SIG-M5 treated with dmso at 0.1 percent for 504 hours (cell line): Measurements from ENCODE around the gene CYP11A1.
"Not testable (repeated sequence)": the region's sequence is repeated elsewhere in the genome, so short reads cannot be mapped to it uniquely, and the experiment has no call there.

Experiments used
- DNase-seq: peaks from one replicate; lab custom pipeline; 2025; ENCODE audit not compliant: unreplicated experiment; lab: John Stamatoyannopoulos, UW

Gene CYP11A1

DNA sequence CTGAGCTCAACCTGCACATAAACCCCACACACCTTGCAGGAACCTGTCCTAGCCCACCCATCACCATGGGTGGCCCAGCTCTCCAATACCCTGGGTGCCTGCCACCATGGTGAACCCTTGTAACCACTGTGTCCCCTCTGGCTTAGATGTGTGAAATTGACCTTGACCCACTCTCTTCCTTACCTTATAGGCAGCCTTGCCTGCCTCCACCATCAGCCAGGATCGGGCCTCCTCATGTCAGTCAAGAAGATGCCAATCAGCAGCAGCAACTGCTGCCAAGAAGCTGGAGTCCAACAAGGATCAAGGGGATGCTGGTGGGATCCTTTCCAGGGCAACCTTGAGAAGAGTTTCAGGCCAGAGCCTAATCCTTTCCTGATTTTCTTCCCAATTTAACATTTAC lies 8.8 kb upstream of the CYP11A1 start:
- DNase-seq: no peak

GRCh38 chr15:74375303-74375693 lies 7.9 kb upstream of the CYP11A1 start:
- peak; percentile 86 for DNase-seq

GRCh38 chr15:74374648-74375302 lies 7.3 kb upstream of the CYP11A1 start:
- no peak for DNase-seq

- DNase-seq: peak; percentile 84
Measured at GRCh38 chr15:74373731-74374647, 6.5 kb upstream of the CYP11A1 start.

- DNase-seq: no peak
Measured at GRCh38 chr15:74373056-74373650, 5.7 kb upstream of the CYP11A1 start.

DNA sequence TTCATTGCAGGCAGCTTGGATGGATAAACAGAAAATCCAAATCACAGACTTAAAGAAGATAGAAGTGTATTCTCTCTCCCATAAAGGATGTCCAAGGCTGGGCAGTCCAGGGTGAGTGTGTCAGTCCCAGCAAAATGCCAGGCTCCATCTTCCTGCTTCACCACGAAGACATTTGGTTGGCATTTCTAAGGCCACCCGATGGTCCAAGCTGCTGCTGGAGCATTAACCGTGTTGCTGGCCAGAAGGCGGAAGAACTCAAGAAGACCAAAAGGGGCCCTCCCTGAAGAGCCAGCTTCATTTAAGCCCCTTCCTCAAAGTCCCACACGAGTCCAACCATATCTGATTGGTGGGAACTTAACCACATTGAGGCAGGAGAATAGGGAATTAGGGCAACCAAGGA lies 3.0 kb upstream of the CYP11A1 start:
- no peak for DNase-seq

GRCh38 chr15:74369756-74370155 lies 2.3 kb upstream of the CYP11A1 start:
- no peak for DNase-seq

DNA sequence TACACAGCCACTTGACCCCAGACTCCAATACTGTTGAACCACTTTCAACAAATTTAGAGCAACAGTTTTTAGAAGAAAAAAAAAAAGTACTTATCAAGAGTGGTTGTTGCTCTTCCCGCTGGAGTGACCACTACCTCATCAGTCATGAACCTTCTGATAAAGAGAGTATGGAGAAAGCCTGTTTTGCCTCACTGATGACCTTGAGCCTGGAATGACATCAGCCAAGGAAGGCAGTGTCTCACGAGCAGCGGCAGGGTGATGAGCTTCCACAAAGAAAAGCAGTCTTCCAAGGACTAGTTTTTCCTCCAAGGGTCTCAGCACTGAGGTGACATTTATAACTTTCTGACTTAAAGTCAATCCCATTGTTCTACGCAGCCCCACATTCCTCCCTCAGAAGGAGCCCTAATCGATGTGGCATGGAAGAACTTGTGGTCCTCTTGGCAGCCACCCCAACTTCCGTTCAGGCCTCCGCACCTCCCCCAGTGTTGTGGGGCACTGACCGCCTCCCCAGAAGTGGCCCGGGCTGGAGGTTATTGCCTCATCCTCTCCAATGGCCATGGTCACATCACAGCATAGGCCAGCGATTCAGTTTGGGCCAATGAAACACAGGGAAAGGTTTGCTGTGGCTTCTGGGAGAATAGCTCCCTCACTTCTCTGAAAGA lies 1.8 kb upstream of the CYP11A1 start:
- DNase-seq: no peak

- no peak for DNase-seq
Measured at GRCh38 chr15:74368121-74368520, 675 bp upstream of the CYP11A1 start.

DNA sequence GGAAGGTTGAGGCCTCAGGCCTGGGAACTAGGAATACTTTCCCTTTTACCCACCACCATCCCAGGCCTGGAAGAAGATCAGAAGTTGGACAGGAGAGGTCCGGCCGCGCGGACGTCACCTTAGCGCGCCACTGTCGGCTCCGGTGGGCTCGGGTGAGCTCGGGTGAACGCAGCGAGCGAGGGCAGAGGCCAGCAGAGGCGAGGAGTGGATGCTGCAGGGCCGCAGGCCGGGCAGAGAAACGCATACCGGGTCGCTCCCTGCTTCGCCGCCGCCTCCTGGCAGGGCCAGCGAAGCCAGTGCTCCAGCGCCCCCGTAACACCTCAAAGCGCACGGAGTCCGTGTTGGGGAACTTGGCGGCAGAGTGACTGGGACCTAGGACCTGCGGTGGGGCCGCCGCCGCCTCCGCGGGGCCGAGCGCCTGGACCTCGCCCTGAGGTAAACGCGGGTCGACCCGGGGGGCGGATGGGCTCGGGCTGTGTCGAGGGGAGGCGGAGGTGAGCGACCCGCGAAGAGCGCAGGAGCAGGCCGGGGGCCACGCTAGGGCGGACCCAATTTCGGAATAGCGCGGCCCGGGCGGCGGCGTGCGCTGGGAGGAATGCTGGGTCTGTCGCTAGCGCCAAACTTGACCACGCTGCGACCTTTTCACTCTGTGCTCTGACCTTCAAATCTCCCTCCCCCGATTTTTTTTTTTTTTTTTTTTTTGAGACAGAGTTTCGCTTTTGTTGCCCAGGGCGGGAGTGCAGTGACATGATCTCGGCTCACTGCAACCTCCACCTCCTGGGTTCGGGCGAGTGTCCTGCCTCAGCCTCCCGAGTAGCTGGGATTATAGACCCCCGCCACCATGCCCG lies 1.6 kb downstream of the CYP11A1 start:
- DNase-seq: no peak

GRCh38 chr15:74364936-74365597 lies 2.4 kb downstream of the CYP11A1 start:
- no peak for DNase-seq

GRCh38 chr15:74362482-74362881 lies 5.0 kb downstream of the CYP11A1 start:
- no peak for DNase-seq

DNA sequence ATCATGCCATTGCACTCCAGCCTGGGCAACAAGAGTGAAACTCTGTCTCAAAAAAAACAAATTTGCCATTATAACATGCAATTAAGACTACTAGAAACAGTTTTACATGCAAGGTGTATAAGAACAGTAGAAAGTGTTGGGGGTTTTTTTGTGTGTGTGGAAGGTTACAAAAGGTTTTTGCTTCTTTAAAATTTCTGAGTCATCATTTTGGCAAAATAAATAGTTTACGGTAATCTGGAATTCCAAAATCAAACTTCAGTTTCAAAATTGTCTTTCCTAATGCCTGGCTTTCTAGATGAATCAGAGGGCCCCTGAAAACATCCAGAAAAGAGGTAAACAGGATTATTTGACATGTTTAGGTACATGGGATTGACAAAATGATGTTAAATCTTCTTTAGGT lies 6.6 kb downstream of the CYP11A1 start:
- DNase-seq: not testable (repeated sequence)

GRCh38 chr15:74359376-74359775 lies 8.1 kb downstream of the CYP11A1 start:
- not testable (repeated sequence) for DNase-seq

DNA sequence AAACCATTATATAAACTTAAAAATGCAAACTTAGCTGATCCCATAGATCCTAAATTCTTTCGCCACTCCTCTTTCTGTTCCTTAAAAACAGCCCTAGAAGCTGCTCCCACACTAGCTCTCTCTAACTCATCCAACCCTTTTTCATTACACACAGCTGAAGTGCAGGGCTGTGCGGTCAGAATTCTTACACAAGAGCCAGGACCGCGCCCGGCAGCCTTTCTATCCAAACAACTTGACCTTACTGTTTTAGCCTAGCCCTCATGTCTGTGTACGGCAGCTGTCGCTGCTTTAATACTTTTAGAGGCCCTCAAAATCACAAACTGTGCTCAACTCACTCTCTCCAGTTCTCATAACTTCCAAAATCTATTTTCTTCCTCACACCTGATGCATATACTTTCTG lies 9.9 kb downstream of the CYP11A1 start:
- DNase-seq: not testable (repeated sequence)

- DNase-seq: not testable (repeated sequence)
Measured at GRCh38 chr15:74356050-74356449, 11.4 kb downstream of the CYP11A1 start.

- not testable (repeated sequence) for DNase-seq
Measured at GRCh38 chr15:74353992-74354391, 13.5 kb downstream of the CYP11A1 start.

GRCh38 chr15:74352393-74352910 lies 15.0 kb downstream of the CYP11A1 start:
- no peak for DNase-seq

GRCh38 chr15:74351670-74352069 lies 15.8 kb downstream of the CYP11A1 start:
- DNase-seq: no peak
